PC-3 (cell line): Measurements from ENCODE around the gene MTX2. TPM values are rescaled to one million over a fixed set of nuclear protein-coding genes. Genes with fewer than 3 reads are reported as not detected.

Source experiments
- ATAC-seq: fragments of 200-7000 bp; cut with Tn5 transposase; 2 replicates; pipeline ENCODE4 v1.9.1; 2020; ENCODE audit warnings: mild to moderate bottlenecking, moderate library complexity
- BruUV-seq: library from RNA; stranded (reverse); fragments of 400-500 nt; replicated peaks from 2 replicates; lab custom pipeline; 2021; lab: Mats Ljungman, UMichigan
- CTCF ChIA-PET: fragments of 300-600 bp; sonication (Branson Sonifier 250); formaldehyde crosslinking; loops from one replicate; lab custom pipeline; 2022; ENCODE audit warnings: antibody characterized with exemption; lab: Charles Lee
- POLR2A ChIA-PET: fragments of 300-600 bp; sonication (Branson Sonifier 250); formaldehyde crosslinking; loops from one replicate; lab custom pipeline; 2022; ENCODE audit warnings: antibody characterized with exemption; ENCODE audit not compliant: unreplicated experiment; lab: Charles Lee
- DNase-seq: peaks from one replicate; pipeline ENCODE4 v3.0.0-alpha.2; 2015
- H2AFZ ChIP-seq: fragments of 300-600 bp; sonication (generic); 2 replicates; pipeline ENCODE4 v1.6.0; 2016; ENCODE audit warnings: antibody characterized with exemption, low read length
- H3F3A ChIP-seq: fragments of 300-600 bp; sonication (generic); one replicate; pipeline ENCODE4 v1.6.0; 2017; ENCODE audit warnings: antibody characterized with exemption, low read length, control low read depth, mild to moderate bottlenecking; ENCODE audit not compliant: unreplicated experiment
- H3K27ac ChIP-seq: fragments of 300-600 bp; sonication (generic); 2 replicates; pipeline ENCODE4 v1.5.1; 2016; ENCODE audit warnings: mild to moderate bottlenecking, low read length
- H3K27me3 ChIP-seq: fragments of 300-600 bp; sonication (generic); 2 replicates; pipeline ENCODE4 v1.6.1; 2016; ENCODE audit warnings: low read length, mixed read lengths
- H3K36me3 ChIP-seq: fragments of 300-600 bp; sonication (generic); 2 replicates; pipeline ENCODE4 v1.6.1; 2016; ENCODE audit warnings: low read depth, mixed run types, low read length, mixed read lengths
- H3K4me1 ChIP-seq: fragments of 300-600 bp; sonication (generic); 2 replicates; pipeline ENCODE4 v1.5.1; 2016; ENCODE audit warnings: low read length; ENCODE audit not compliant: insufficient read depth
- H3K4me2 ChIP-seq: fragments of 300-600 bp; sonication (generic); 2 replicates; pipeline ENCODE4 v1.6.0; 2016; ENCODE audit warnings: low read length
- H3K4me3 ChIP-seq: fragments of 300-600 bp; sonication (generic); 2 replicates; pipeline ENCODE4 v1.5.1; 2016; ENCODE audit warnings: mild to moderate bottlenecking, low read length, mixed read lengths
- H3K79me2 ChIP-seq: fragments of 300-600 bp; sonication (generic); 2 replicates; pipeline ENCODE4 v1.6.1; 2017; ENCODE audit warnings: low read length, mixed read lengths
- H3K9ac ChIP-seq: fragments of 300-600 bp; sonication (generic); 2 replicates; pipeline ENCODE4 v1.6.0; 2016; ENCODE audit warnings: mild to moderate bottlenecking, low read length
- H3K9me2 ChIP-seq: fragments of 300-600 bp; sonication (generic); replicated peaks from 2 replicates; pipeline ENCODE4 v1.6.1; 2016; ENCODE audit warnings: mixed run types, low read length, mixed read lengths
- H3K9me3 ChIP-seq: fragments of 300-600 bp; sonication (generic); 2 replicates; pipeline ENCODE4 v1.6.1; 2016; ENCODE audit warnings: low read length, mixed read lengths
- H4K20me1 ChIP-seq: fragments of 300-600 bp; sonication (generic); 2 replicates; pipeline ENCODE4 v1.6.1; 2016; ENCODE audit warnings: low read length, mixed read lengths
- EZH2 ChIP-seq: fragments of 300-600 bp; sonication (generic); IDR thresholded peaks from one replicate; pipeline ENCODE4 v1.6.1; 2017; ENCODE audit warnings: antibody characterized with exemption, mild to moderate bottlenecking, low read length; ENCODE audit not compliant: unreplicated experiment
- EZH2phosphoT487 ChIP-seq: fragments of 300-600 bp; sonication (generic); IDR thresholded peaks from 2 replicates; pipeline ENCODE4 v1.6.1; 2018; ENCODE audit warnings: mild to moderate bottlenecking, antibody characterized with exemption, low read length, borderline replicate concordance
- intact Hi-C: fragments of 100-400 bp; cut with micrococcal nuclease; formaldehyde crosslinking; loops from 2 replicates; pipeline ENCODE4 v1.9.0; 2023
- total RNA-seq: library from RNA; depleted of rRNA; stranded (reverse); fragments of >200 nt; gene quantifications from 2 replicates; pipeline ENCODE4 v1.2.3, GENCODE V29; 2014
- TF ChIP-seq, protein P1 (sequence below): fragments of 300-600 bp; sonication (generic); conservative IDR thresholded peaks from 2 replicates; pipeline ENCODE4 v1.5.1; 2017; ENCODE audit warnings: antibody characterized with exemption, low read depth, mild to moderate bottlenecking, low read length

The MTX2 gene
- total RNA-seq, 1 experiment from 2014 or later, result 54.5 TPM

DNA sequence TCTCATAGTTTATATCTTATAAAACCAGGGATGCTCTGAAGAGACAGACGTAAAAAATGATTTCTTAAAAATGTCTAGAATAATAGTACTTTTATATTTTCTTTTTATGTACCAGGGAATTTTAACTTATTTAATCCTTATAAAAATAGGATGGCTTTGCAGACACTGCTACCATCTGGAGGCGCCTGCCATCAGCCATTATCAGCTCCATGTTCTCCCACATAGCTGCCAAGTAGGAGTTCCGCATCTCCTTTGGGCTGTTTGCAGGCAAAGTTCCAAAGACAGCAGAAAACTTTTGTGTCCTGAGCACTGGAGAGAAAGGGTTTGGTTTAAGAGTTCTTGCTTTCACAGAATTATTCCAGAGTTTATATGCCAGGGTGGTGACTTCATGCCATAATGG is 69.2 kb downstream of the MTX2 start:
- Histone ChIP-seq H3K9me3 (no peaks in the 10 kb centered on the region), H3F3A (no peaks in the 10 kb centered on the region), H3K9me2 (no peaks in the 10 kb centered on the region), H2AFZ (no peak overlapping the region), H3K36me3 (peaks cover 20% of the 10 kb centered on the region), H3K4me2 (no peak overlapping the region), H3K4me3 (no peak overlapping the region), H4K20me1 (no peaks in the 10 kb centered on the region), H3K79me2 (no peaks in the 10 kb centered on the region), H3K27ac (no peak overlapping the region), H3K9ac (no peak overlapping the region), H3K4me1 (no peaks in the 10 kb centered on the region), H3K27me3 (no peaks in the 10 kb centered on the region)
- TF ChIP-seq EZH2, result no peak
- intact Hi-C loops, result no loop called here
- no peak for ATAC-seq
- no peak for DNase-seq
- CTCF ChIA-PET, result no interaction called here
- no TSS peak for BruUV-seq
- POLR2A ChIA-PET, result no interaction called here

DNA sequence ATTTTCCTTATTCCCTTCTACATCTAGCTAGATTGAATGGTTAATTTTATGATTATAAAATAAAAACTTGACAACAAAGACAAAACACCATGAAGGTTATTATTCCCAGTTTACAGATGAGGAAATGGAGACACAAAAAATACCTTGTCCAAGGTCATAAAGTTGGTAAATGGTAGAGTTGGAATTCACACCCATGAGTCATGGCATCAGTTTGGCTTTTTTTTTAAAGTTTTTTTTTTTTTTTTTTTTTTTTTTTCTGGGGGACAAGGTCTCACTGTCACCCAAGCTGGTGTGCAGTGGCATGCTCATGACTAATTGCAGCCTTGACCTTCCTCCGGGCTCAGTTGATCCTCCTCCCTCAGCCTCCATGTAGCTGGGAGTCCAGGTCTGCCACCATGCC is 70.0 kb downstream of the MTX2 start:
- Histone ChIP-seq H3K27me3 (no peaks in the 10 kb centered on the region), H2AFZ (no peak overlapping the region), H3K9me2 (no peaks in the 10 kb centered on the region), H3K9me3 (no peaks in the 10 kb centered on the region), H3K9ac (no peak overlapping the region), H3K4me1 (no peaks in the 10 kb centered on the region), H3K36me3 (peaks cover 20% of the 10 kb centered on the region), H3K79me2 (no peaks in the 10 kb centered on the region), H4K20me1 (no peaks in the 10 kb centered on the region), H3F3A (no peaks in the 10 kb centered on the region), H3K27ac (no peak overlapping the region), H3K4me2 (no peak overlapping the region), H3K4me3 (no peak overlapping the region)
- ChIA-PET CTCF (no interaction called here), POLR2A (no interaction called here)
- no TSS peak for BruUV-seq
- DNase-seq, result no peak
- TF ChIP-seq, protein P1, sequence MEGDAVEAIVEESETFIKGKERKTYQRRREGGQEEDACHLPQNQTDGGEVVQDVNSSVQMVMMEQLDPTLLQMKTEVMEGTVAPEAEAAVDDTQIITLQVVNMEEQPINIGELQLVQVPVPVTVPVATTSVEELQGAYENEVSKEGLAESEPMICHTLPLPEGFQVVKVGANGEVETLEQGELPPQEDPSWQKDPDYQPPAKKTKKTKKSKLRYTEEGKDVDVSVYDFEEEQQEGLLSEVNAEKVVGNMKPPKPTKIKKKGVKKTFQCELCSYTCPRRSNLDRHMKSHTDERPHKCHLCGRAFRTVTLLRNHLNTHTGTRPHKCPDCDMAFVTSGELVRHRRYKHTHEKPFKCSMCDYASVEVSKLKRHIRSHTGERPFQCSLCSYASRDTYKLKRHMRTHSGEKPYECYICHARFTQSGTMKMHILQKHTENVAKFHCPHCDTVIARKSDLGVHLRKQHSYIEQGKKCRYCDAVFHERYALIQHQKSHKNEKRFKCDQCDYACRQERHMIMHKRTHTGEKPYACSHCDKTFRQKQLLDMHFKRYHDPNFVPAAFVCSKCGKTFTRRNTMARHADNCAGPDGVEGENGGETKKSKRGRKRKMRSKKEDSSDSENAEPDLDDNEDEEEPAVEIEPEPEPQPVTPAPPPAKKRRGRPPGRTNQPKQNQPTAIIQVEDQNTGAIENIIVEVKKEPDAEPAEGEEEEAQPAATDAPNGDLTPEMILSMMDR, result no peak
- TF ChIP-seq EZH2, result no peak
- TF ChIP-seq EZH2phosphoT487, result no peak
- no peak for ATAC-seq
- intact Hi-C loops, result no loop called here

DNA sequence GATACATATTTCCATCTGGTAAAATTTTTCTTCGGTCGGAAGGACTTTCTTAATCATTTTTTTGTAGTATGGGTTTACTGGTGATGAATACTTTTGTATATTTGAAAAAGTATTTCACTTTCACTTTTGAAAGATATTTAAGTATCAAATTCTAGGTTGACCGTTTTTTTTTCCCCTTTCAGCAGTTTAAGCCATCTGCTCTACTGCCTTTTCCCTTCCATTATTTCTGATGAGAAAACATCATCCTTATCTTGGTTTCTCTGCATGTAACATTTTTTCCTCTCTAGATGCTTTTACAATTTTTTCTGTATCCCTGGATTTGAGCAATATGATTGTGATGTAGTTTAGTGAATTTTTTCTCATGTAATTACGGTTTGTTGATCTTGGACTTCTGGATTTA is 87.0 kb downstream of the MTX2 start:
- Histone ChIP-seq H3K79me2 (no peaks in the 10 kb centered on the region), H3K36me3 (no peaks in the 10 kb centered on the region), H3K27ac (no peak overlapping the region), H3K4me1 (no peaks in the 10 kb centered on the region), H3K9ac (no peak overlapping the region), H3K27me3 (no peaks in the 10 kb centered on the region), H3K9me2 (no peaks in the 10 kb centered on the region), H3K4me3 (no peak overlapping the region), H2AFZ (no peak overlapping the region), H3K4me2 (no peak overlapping the region), H4K20me1 (no peaks in the 10 kb centered on the region), H3F3A (no peaks in the 10 kb centered on the region), H3K9me3 (no peaks in the 10 kb centered on the region)
- POLR2A ChIA-PET, result no interaction called here
- no peak for ATAC-seq
- intact Hi-C loops, result no loop called here
- CTCF ChIA-PET, result no interaction called here
- DNase-seq, result no peak
- no TSS peak for BruUV-seq
- TF ChIP-seq EZH2phosphoT487 (no peak), EZH2 (no peak)
- TF ChIP-seq, protein P1, result no peak
